ENCODE data around the gene FREM2.

FREM2 gene, protein sequence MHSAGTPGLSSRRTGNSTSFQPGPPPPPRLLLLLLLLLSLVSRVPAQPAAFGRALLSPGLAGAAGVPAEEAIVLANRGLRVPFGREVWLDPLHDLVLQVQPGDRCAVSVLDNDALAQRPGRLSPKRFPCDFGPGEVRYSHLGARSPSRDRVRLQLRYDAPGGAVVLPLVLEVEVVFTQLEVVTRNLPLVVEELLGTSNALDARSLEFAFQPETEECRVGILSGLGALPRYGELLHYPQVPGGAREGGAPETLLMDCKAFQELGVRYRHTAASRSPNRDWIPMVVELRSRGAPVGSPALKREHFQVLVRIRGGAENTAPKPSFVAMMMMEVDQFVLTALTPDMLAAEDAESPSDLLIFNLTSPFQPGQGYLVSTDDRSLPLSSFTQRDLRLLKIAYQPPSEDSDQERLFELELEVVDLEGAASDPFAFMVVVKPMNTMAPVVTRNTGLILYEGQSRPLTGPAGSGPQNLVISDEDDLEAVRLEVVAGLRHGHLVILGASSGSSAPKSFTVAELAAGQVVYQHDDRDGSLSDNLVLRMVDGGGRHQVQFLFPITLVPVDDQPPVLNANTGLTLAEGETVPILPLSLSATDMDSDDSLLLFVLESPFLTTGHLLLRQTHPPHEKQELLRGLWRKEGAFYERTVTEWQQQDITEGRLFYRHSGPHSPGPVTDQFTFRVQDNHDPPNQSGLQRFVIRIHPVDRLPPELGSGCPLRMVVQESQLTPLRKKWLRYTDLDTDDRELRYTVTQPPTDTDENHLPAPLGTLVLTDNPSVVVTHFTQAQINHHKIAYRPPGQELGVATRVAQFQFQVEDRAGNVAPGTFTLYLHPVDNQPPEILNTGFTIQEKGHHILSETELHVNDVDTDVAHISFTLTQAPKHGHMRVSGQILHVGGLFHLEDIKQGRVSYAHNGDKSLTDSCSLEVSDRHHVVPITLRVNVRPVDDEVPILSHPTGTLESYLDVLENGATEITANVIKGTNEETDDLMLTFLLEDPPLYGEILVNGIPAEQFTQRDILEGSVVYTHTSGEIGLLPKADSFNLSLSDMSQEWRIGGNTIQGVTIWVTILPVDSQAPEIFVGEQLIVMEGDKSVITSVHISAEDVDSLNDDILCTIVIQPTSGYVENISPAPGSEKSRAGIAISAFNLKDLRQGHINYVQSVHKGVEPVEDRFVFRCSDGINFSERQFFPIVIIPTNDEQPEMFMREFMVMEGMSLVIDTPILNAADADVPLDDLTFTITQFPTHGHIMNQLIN (N-terminal part only)

DNA sequence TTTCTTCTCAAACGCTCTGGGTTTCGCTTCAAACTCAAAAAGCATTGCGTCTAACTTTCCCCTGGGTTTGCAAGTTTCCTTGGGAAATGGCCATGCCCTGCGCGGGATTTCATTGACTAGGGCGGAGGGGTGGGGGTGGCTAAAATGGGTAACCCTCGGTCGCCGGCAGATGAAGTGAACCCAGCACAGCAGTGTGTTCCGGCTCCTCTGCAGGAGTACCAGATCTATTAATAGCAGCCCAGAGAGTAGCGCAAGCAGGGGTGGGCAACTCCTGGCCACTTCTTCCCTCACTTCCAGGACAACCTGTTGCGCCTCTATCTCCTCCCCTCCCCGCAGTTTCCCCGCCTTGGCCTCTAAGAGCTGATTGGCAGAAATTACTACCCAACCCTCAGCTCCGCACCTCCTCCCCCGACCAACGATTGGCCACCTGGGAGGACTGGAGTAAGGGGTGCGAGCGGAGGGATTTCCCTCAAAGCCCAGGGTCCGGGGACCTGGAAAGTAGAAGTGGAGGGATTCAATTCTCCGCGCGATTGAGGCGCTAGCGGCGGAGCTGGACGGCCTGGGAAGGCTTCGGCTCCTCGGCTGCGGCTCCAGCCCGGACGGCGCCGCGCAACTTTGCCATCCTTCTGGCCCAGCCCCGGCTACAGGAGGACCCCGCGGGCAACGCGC is at the start of gene FREM2:
FREM2 (plus strand) TSS at position 501 of the 669 bp plus-strand sequence. CDS start 268 bp downstream, outside the sequence.
- DNase-seq (ENCODE audit: low spot score), result no peak

GRCh38 chr13:38637576-38637975 is 49.3 kb upstream of the FREM2 start:
- DNase-seq (ENCODE audit: low spot score), result no peak

GRCh38 chr13:38641164-38641948 is 45.5 kb upstream of the FREM2 start:
- DNase-seq (ENCODE audit: low spot score), result no peak

DNA sequence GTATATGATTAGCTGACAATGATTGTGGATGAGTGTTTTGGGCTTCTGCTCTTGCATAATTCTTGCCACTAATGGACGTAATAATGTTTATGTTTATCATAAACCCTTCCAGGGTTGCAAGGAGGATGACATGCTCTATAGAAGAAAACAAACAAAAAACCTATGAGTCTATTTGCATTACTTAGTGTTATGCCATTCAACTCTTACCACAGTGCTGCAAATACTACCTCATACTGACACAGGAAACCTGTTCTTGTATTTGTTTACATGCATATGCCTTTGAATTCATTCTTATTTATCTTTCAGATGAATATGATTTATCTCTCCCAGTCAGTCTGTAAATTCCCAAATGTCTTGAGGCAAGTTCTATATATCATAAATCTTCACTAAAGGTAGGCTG is 39.6 kb upstream of the FREM2 start:
- DNase-seq (ENCODE audit: low spot score), result no peak

- no peak for DNase-seq (ENCODE audit: low spot score)
Observed at GRCh38 chr13:38648912-38649311, 38.0 kb upstream of the FREM2 start.

DNA sequence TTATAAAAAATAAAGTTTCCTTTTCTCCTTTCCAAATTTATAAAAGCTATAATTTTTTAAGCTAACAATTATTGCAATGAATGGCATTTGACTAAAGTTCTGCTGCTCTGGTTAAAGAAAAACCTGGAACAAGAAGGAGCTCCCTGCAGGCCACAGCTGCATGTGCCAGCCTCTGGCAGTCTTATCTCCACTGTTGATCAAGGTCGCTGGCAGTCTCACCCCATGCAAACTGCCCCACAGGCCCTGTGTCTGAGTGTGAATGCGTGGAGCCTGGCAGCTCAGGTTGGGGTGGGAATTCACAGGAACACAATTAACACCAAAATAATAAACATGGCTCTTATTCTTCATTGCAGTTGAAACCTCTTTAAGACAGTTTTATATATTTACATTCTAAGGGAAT is 30.2 kb upstream of the FREM2 start:
- no peak for DNase-seq (ENCODE audit: low spot score)

DNA sequence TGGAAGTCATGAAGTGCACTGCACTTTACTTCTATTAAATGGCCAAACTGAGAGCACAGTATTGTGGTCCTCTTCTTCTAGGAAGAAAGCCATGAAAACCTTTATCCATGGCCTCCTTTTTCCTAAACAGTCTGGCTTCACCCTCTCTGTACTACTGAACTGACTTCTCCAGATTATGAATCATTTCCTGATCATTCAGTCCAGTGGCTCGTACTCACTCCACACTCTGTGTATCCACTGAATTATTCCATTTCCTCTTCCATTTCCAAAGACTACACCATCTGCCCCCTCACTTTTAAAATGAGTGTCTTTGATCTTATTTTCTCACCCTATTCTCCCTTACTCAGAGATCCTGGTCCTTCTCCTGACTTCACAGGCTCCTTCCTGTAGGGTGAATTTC is 29.7 kb upstream of the FREM2 start:
- DNase-seq (ENCODE audit: low spot score), result no peak

GRCh38 chr13:38658906-38659305 is 28.0 kb upstream of the FREM2 start:
- DNase-seq (ENCODE audit: low spot score), result no peak

DNA sequence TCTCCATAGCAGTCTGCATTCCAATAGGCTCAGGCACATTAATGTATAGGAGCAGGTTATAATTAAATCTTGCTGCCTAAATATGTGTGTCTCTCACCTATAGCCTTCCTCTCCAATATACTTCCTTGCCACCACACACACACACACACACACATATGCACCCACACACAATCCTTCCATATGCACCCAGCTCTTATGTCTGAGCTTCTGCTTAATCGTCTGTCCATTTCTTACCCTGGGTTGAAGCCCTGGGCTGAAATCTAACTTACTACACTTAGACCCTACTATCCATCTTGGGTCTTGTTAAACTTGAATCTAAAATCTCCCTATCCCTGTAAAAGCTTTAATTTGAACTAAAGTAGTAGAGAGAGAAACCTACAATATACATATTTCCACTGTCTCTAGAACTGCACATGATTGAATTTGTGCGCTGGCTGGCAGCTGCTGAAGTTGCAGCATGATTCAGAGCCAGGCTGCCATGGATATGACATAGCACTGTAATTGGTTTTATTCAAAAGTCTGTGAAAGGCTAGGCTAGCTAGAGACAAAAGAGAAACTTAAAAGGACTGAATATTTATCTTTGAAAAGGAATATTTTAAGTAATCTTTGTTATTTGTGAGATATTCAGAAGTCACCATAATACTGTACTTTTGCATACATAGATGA is 25.7 kb upstream of the FREM2 start:
- no peak for DNase-seq (ENCODE audit: low spot score)

- DNase-seq (ENCODE audit: low spot score), result no peak
Observed at GRCh38 chr13:38662362-38662761, 24.5 kb upstream of the FREM2 start.

DNA sequence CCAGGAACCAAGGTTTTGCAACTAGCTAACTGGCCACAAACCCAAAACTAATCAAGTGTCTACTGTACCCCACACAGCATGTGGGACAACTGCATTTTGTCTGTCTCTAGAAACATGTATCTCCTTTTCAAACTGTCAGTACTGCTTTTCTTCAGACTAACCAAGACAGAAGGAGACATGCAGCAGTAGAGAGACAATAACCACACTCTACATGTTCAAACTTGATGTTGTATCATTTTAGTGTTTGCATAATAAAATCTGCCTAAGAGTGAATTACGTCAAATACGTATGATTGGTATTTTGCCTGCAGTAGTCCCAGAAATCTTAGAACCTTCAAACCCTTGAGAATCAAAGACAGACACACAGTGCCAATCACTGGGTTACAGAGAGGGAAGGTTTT is 22.0 kb upstream of the FREM2 start:
- DNase-seq (ENCODE audit: low spot score), result no peak

DNA sequence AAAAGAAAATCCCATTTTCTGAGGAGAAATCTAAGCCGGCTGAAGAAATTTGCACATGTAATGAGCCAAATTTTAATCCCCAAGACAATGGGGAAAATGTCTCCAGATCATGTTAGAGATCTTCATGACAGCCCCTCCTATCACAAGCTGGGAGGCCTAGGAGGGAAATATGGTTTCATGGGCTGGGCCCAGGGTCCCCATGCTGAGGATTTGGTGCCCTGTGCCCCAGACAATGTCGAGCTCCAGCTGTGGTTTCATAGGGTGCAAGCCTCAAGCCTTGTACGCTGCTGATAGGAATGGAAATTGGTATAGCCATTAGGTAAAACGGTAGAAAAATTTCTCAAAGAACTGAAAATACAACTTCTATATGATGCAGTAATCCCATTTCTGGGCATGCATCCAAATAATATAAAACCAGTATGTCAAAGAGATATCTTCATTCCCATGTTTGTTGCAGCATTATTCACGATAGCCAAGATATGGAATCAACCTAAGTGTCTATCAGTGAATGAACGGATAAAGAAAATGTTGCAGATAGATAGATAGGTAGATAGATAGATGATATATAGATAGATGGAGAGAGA is 19.3 kb upstream of the FREM2 start:
- no peak for DNase-seq (ENCODE audit: low spot score)

DNA sequence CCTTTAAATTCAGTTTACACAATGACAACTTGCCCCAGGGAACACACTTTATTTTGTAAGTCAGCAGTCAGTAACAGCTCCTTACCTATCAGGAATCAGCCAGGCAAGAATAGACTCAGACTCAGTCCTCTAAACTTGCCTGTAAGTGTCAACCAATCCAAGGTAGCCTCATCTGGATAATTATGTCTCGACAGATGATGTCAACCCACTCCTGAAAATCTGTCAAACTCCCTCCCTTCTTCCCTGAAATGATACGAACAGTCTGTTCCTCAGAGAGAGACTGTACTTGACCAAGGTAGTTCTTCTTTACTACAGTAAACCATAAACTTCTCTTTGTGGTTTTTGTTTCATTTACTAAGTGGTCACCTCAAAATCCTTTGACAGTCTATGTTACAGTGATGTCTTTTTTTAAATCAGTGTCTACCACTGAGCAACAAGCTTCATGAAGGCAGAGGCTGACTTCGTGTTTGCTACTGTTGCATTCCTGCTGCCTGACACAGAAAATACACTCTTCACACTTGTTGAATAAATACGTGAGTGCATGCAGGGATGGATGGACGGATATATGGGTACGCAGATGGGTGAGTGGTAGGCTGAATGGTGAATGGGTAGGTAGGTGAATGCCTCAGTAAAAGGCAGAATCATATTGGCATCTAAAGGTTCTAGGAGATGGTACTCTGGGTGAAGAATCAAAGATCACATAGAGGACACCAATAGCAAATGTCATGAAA is 17.5 kb upstream of the FREM2 start:
- DNase-seq (ENCODE audit: low spot score), result no peak

DNA sequence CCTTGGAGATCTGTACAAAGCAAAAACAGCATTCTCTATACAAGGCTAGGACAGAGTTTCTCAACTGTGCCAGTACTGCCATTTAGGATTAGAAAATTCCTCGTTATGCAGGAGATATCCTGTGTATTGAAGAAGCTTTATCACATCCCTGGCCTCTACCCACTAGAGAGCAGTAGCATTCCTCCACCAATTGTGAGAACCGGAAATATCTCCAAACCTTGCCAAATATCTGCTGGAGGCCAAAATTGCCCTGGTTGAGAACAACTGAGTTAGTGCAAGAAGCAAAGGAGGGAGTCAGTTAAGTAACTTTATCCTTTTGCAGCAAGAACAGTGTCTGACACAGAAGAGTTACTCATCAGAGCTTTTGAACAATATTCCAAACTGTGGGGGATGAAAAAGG is 16.2 kb upstream of the FREM2 start:
- no peak for DNase-seq (ENCODE audit: low spot score)

DNA sequence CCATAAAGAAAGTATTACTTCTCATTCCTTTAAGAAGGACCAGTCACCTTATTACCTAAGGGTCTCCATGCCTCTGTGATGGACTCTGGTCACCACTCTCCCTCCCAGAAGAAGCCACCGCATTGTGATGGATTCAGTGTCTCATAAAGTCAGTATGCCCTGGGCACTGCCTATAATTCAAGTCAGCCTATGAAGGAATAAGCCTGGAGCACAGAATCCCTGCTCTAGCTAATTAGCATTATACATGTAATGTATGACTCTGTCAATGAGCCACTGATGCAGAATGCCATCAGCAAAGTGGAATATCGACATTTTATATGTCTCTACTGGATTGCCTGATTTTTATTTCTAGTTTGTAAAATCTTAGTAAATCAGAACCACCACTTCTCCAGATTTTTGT is 14.9 kb upstream of the FREM2 start:
- no peak for DNase-seq (ENCODE audit: low spot score)

DNA sequence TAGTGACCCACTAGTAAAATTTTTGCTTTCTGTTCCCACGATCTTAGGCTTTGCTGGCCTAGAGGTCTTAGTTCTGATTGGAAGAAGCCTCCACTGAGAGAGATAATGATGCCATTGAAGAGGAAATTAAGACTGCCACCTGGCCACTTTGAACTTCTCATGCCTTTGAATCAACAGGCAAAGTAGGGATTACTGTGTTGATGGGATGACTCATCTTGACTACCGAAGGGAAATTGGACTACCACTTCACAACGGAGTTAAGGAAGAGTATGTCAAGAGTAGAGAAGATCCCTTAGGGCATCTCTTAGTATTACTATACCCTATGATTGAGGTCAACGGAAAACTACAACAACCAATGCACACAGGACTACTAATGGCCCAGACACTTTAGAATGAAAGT is 12.7 kb upstream of the FREM2 start:
- no peak for DNase-seq (ENCODE audit: low spot score)

- DNase-seq (ENCODE audit: low spot score), result no peak
Observed at GRCh38 chr13:38680912-38681311, 6.0 kb upstream of the FREM2 start.

DNA sequence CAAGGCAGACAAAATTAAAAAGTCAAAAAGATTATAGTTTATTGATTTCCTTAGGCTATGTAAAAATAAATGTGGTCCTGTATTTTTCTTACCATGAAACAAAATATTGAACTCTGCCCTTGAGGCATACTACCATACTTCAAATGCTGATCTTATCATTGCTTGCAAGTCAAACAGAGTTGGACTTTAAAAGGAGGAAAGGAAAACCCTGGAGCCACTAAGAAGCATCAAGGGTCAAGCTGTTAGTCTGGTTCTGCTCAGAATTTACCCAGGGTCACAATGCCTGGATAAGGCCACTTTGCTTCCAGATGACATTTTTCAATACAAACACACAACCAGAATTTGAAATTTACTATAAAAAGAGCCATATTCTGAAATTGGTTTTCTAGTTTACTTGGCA is 2.2 kb upstream of the FREM2 start:
- no peak for DNase-seq (ENCODE audit: low spot score)

GRCh38 chr13:38685431-38685830 is 1.4 kb upstream of the FREM2 start:
- DNase-seq (ENCODE audit: low spot score), result no peak
